Measurements from ENCODE around the gene FAH.

DNA sequence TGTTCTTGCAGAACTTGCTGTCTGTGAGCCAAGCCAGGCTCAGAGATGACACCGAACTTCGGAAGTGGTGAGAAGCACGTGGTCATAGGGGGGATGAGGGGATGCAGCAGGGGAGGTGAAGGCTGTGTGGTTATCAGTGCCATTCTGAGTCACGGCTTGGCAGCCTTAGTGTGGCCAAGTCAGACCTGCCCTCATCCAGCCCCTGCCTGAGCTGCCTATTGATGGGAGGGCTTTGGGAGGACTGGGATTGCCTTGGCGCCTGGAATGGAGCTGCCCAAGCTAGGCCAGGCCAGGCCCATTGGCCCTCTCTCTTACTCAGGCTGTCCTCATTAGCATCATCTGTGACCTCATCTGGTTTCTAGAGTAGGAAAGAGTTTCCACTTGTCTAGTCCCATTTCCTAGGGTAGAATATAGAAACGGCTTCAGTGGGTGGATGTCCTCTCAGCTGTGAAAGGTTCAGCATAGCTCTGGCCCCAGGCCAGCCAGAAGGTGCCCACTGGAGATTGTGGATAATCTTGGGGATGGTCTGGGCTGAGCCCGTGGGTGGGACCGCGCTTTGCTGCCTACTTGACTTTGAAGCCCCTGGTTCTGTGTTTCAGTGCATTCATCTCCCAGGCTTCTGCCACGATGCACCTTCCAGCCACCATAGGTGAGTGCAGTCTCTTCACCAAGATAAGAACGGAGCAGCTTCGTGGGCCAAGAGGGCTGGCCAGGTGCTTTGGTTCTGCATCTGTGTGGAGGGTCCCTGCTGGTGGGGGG, 7.2 kb downstream of the FAH start:
- TF ChIP-seq, protein P1, sequence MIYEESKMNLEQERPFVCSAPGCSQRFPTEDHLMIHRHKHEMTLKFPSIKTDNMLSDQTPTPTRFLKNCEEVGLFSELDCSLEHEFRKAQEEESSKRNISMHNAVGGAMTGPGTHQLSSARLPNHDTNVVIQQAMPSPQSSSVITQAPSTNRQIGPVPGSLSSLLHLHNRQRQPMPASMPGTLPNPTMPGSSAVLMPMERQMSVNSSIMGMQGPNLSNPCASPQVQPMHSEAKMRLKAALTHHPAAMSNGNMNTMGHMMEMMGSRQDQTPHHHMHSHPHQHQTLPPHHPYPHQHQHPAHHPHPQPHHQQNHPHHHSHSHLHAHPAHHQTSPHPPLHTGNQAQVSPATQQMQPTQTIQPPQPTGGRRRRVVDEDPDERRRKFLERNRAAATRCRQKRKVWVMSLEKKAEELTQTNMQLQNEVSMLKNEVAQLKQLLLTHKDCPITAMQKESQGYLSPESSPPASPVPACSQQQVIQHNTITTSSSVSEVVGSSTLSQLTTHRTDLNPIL (CRISPR knock-in tag; IDR thresholded peaks at IDR 0.05; ENCODE audit: low read depth): no peak
- TF ChIP-seq, protein P2, sequence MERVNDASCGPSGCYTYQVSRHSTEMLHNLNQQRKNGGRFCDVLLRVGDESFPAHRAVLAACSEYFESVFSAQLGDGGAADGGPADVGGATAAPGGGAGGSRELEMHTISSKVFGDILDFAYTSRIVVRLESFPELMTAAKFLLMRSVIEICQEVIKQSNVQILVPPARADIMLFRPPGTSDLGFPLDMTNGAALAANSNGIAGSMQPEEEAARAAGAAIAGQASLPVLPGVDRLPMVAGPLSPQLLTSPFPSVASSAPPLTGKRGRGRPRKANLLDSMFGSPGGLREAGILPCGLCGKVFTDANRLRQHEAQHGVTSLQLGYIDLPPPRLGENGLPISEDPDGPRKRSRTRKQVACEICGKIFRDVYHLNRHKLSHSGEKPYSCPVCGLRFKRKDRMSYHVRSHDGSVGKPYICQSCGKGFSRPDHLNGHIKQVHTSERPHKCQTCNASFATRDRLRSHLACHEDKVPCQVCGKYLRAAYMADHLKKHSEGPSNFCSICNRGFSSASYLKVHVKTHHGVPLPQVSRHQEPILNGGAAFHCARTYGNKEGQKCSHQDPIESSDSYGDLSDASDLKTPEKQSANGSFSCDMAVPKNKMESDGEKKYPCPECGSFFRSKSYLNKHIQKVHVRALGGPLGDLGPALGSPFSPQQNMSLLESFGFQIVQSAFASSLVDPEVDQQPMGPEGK (CRISPR knock-in tag; IDR thresholded peaks at IDR 0.05; ENCODE audit: borderline replicate concordance): no peak
- TF ChIP-seq ZNF8 (CRISPR knock-in tag; IDR thresholded peaks at IDR 0.05): no peak
- TF ChIP-seq ZFP30 (CRISPR knock-in tag; IDR thresholded peaks at IDR 0.05): no peak
- no peak for TF ChIP-seq ZFP3 (CRISPR knock-in tag; IDR thresholded peaks at IDR 0.05)
- no peak for TF ChIP-seq CSDC2 (CRISPR knock-in tag; IDR thresholded peaks at IDR 0.05)
- no peak for TF ChIP-seq TOX (CRISPR knock-in tag; IDR thresholded peaks at IDR 0.05; ENCODE audit: borderline replicate concordance)
- TF ChIP-seq TCF4 (CRISPR knock-in tag; IDR thresholded peaks at IDR 0.05; ENCODE audit: borderline replicate concordance): no peak
- TF ChIP-seq ZNF70 (CRISPR knock-in tag; IDR thresholded peaks at IDR 0.05): no peak
- no peak for TF ChIP-seq RARB (CRISPR knock-in tag; IDR thresholded peaks at IDR 0.05)
- no peak for TF ChIP-seq SNAI2 (CRISPR knock-in tag; IDR thresholded peaks at IDR 0.05)
- no peak for TF ChIP-seq ISL1 (CRISPR knock-in tag; IDR thresholded peaks at IDR 0.05)
- TF ChIP-seq, protein P3, sequence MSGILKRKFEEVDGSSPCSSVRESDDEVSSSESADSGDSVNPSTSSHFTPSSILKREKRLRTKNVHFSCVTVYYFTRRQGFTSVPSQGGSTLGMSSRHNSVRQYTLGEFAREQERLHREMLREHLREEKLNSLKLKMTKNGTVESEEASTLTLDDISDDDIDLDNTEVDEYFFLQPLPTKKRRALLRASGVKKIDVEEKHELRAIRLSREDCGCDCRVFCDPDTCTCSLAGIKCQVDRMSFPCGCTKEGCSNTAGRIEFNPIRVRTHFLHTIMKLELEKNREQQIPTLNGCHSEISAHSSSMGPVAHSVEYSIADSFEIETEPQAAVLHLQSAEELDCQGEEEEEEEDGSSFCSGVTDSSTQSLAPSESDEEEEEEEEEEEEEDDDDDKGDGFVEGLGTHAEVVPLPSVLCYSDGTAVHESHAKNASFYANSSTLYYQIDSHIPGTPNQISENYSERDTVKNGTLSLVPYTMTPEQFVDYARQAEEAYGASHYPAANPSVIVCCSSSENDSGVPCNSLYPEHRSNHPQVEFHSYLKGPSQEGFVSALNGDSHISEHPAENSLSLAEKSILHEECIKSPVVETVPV (CRISPR knock-in tag; IDR thresholded peaks at IDR 0.05): no peak
